GM12801 (cell line): Measurements from ENCODE around the gene TXLNA.

Experiments
- CTCF ChIP-seq: IDR thresholded peaks from one replicate; pipeline ENCODE4 v1.5.1; 2011; ENCODE audit warnings: control low read depth; ENCODE audit not compliant: insufficient read length; ENCODE audit errors: extremely low read depth

TXLNA gene

DNA sequence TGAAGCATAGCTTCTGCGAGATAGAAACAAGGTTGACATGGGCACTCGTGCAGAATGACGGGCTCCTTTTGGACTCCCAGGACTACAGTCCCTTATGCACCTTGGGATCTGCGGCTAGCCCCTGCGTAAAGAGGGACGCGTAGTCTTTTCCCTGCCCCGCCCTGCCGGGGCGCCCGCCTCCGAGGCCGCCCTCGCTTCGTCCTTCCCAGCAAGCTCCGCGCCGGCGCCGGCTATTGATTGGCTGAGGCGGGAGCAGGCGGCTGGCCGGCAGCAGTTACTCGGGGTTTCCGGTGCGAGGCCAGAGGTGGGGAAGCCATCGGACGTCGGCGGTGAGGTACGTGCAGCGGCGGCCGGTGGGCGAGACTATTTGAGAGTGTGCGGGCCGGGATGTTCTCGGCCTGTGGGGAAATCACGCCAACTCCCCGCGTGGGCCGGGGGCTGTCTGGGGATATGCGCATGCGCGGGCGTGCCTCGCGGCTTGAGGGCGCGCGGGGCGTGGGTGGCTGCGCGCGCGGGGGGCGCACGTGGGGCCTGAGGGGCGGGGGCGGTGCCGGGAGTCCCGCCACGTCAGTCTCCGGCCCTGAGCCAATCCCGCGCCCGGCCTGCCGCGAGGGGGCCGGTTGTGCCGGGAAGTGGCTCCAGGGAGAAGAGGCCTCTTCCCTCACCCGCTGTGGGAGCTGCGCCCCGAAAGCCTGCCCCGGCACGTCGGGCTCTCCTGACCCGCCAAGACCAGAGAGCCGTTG lies at the start of gene TXLNA:
Gene TXLNA (plus strand): TSS at position 233 of the 743 bp plus-strand sequence. CDS start 671 bp downstream, outside the sequence.
- no peak for TF ChIP-seq CTCF

- no peak for TF ChIP-seq CTCF
Measured at GRCh38 chr1:32137111-32137510, 42.4 kb upstream of the TXLNA start.

- no peak for TF ChIP-seq CTCF
Measured at GRCh38 chr1:32138965-32139364, 40.5 kb upstream of the TXLNA start.

DNA sequence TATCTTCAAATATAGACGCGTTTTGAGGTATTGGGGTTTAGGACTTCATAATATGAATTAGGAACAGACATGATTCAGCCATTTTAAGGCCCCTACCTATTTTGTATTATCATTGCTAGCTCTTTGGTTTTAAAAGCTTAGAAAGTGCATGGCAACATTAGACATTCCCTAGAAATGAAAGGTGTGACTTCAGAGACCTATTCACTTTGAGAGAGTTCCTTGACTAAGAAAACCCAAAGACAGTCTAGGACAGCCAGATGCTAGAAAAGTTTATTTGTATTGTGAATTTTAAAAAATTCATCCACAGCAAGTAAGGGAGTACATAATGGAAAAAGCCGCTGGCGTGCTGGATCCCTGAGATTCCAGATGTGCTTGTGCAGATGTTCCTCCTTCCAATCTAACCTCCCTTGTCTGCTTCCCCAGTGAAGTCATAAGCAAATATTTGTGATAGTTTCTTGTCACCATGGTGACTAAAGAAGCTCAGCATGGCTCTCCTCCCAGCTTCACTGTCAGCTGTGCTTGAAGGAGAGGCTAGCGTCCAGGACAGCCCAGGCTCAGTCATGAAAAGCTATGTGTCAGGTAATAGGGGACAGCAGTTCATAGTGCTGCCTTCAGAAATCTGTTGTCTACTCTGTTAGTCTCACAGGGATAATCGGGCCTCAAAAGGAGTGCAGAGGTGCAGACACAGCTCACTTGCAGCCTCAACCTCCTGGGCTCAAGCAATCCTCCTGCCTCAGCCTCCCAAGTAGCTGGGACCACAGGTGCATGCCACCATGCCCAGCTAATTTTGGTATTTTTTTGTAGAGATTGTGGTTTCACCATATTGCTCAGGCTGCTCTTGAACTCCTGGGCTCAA lies 36.8 kb upstream of the TXLNA start:
- no peak for TF ChIP-seq CTCF

DNA sequence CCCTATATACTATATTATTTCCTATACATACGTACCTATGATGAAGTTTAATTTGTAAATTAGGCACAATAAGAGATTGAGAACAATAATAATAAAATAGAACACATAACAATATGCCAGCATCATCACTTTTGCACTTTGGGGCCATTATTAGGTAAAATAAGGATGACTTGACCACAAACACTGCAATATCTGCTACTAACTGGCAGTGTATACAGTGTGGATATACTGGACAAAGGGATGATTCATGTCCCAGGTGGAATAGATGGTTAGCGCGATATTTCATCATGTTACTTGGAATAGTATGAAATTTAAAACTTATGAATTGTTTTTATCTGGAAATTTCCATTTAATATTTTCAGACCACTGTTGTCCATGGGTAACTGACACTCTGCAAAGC lies 35.4 kb upstream of the TXLNA start:
- no peak for TF ChIP-seq CTCF

DNA sequence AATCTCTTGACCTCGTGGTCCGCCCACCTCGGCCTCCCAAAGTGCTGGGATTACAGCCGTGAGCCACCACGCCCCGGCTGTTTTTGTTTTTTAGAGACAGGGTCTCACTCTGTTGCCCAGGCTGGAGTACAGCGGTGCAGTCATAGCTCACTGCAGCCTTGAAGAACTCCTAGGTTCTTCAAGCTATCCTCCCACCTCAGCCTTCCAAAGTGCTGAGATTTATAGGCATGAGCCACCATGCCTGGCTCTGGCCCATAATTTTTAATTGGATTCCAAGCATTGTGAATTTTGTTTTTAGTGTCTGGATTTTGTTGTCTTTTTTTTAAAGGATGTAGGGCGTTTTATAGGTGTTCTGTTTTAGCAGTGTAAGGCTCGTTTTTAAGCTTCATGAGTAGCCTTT lies 28.6 kb upstream of the TXLNA start:
- no peak for TF ChIP-seq CTCF

GRCh38 chr1:32151319-32151787 lies 28.1 kb upstream of the TXLNA start:
- no peak for TF ChIP-seq CTCF
